GM19455 (cell line): ENCODE results near the gene PNLIPRP1.

Experiments
- ATAC-seq: cut with Tn5 transposase; IDR thresholded peaks from one replicate; pipeline ENCODE4 v1.9.1; 2021; ENCODE audit not compliant: unreplicated experiment

Gene PNLIPRP1

GRCh38 chr10:116598329-116598728, 7.6 kb downstream of the PNLIPRP1 start:
- ATAC-seq, result no peak

DNA sequence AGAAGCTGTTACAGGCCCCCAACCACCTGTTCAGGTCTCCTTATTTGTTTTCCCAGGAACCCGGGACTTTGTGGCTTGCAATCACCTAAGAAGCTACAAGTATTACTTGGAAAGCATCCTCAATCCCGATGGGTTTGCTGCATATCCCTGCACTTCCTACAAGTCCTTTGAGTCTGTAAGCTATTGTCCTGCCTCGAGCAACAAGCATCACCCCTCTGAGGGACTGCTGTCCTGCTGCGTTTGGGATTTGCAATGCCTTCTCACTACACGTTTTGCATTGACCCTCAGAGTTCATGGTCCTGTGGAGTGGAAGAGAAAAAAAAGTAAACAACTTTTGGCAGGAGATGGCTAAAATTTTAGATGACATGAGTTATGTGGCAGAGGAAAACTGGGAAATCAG, 9.2 kb downstream of the PNLIPRP1 start:
- ATAC-seq, result no peak

DNA sequence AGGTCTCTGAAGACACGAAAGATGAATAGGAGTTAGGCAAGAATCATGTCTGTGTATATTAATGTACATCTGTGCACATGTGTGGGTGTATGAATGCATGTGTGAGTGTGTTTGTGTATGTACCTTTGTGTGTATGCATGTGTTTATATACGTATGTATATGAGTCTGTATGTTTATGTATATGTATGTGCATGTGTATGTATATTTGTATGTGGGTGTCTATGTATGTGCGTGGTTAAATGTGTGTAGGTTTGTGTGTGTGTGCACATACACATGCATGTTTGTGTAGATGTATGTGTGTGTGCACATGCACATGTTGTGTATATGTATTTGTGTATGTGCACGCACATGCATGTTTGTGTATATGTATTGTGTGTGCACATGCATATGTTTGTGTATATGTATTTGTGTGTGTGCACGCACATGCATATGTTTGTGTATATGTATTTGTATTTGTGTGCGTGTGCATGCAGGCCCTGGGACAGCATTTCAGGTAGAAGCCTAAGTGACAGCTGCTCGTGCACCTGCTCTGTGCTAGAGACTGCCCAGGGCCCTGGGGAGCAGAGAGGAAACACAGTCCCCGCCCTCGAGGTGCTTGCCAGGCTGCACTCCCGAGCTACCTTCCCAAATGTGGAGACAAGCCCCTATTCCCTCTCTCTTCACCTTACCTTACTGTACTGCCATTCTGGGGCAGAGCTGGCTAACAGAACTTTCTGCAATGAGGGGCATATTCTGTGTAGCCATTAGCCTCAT, 12.1 kb downstream of the PNLIPRP1 start:
- no peak for ATAC-seq

- ATAC-seq, result no peak
Observed at GRCh38 chr10:116606061-116606483, 15.3 kb downstream of the PNLIPRP1 start.

DNA sequence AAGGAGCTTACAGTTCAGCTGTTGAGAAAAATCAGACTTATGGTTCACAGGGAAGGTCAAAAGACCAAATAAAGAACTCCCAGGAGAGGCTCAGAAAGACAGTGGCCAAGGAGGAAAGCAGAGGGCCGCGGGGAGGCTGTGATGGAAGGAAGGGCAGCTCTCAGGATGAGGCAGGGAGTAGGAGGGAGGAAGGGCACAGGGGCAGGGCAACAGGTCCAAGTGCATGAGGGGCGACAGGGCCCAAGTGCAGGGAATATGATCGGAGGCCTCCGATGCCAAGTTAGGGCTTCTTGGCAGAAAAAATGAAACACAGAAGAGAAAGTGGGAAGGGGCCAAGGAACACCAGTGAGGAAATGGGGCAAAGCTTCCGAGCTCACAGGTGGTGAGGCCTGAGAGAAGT, 16.6 kb downstream of the PNLIPRP1 start:
- ATAC-seq, result no peak

DNA sequence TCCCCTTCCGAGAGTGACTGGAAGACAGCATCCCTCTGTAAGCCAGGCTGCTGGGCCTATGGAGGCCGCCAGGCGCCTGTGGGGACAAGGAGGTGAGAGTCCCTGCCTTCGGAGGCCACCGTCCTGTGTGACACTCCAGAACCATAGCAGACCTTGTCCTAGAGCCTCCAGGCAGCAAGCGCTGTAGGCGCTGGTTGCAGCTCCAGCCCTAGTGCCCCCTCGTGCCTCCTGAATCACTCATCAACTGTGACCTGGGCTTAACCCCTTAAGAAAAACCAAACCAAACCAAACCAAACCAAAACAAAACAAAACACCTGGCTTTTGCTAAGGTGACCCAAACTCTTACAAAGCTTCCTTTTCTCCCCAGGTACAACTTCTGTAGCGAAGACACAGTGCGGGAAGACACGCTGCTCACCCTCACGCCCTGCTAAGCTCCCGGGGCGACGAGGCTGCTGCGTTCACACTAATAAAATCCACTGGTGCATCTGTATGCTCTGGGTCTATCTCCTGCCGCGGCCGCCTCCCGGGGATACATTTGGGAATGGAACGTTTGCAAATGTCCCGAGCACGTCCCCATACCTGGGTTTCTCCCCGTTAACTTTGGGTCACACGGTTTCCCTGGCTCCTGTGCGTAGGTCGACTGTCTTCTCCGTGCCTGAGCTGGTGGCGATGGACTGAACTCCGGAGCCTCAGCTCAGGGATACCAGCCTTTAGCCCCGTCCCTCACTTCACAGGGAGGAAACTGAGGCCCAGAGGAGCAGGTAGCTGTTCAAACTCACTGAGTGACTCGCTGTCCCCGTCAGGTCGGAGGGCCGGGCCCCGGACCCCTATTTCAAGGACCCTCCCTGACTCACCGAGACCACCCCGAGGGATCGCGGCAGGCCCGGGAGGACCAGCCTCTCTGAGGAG, 18.2 kb downstream of the PNLIPRP1 start:
- ATAC-seq, result no peak

DNA sequence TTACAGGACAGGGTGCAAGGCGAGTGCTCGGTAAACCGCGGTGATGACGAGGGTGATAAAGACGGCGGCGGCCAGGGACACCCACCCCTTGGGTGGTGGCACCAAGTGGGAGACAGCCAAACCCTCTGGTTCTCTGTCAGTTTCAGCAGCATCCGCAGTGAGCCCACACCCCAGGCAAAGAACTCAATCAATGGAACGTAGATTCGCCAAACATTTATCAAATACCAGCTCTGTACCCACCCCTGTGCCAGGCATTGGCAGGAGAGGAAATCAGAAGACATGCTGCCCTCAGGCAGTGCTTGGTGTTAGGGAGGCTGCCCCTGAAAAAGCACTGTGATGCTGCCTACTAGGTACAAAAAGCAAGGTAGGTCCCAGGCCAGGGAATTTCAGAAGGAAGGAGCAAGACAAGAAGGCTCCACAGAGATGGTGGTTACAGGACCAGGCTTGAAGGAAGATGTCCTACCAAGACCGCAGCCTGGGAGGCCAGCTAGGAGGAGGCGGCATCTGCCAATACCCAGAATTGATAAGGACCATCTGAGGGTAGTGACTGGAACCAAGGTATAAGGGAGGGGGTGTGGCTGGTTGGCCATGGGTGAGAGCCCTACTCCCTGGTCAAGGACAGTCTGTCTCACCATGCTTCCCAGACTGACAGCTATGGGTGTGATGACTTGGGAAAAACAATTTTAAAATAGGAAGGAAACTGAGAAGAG, 19.8 kb downstream of the PNLIPRP1 start:
- ATAC-seq, result no peak

DNA sequence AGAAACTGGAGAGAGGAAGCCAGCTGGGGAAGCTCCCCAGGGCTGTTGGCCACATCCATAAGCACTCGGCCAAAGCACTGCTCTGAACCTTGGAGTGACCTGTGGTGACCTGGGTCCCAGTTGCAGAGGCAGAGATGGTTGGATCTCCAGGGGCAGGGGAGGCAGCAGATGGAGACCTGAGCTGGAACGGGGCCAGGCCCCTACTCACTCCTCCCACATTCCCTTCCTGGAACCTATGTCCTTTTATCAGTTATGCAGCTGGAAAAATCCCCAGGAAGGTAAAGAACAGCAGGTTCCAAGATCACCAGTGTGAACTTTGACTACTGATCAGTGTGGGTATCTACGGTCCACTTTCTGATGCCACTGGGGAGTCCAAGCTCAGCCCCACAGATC, 20.4 kb downstream of the PNLIPRP1 start:
- no peak for ATAC-seq

DNA sequence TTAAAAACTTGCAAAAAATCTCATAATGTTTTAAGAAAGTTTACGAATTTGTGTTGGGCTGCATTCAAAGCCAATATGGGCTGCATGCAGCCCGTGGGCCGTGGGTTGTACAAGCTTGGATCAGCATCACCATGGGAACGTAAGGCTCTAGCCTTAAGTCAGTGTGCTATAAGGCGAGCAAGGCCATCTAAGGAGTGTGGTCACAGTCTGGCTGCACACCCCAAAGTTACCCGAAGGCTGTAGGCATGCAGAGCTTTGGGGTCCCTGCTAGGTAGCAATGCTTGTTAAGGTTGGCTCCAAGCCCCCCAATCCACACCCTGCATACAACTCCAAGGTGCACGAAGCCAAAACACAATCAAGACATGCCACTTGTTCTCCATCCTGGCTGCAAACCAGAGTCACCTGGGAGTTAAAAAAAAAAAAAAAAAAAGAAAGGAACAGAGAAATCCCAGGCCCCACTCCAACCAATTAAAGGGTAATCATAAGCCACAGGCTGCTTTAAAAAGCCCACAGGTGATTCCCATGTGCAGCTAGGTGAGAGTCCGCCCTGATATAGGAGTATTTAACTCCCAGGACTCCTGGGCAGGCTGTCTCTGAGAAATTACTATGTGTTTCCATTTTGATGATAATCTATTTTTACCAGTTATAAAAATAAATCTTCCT, 21.5 kb downstream of the PNLIPRP1 start:
- ATAC-seq, result no peak

GRCh38 chr10:116613471-116613870, 22.7 kb downstream of the PNLIPRP1 start:
- ATAC-seq, result no peak

- ATAC-seq, result no peak
Observed at GRCh38 chr10:116614796-116615195, 24.0 kb downstream of the PNLIPRP1 start.

- ATAC-seq, result no peak
Observed at GRCh38 chr10:116615199-116615776, 24.5 kb downstream of the PNLIPRP1 start.

DNA sequence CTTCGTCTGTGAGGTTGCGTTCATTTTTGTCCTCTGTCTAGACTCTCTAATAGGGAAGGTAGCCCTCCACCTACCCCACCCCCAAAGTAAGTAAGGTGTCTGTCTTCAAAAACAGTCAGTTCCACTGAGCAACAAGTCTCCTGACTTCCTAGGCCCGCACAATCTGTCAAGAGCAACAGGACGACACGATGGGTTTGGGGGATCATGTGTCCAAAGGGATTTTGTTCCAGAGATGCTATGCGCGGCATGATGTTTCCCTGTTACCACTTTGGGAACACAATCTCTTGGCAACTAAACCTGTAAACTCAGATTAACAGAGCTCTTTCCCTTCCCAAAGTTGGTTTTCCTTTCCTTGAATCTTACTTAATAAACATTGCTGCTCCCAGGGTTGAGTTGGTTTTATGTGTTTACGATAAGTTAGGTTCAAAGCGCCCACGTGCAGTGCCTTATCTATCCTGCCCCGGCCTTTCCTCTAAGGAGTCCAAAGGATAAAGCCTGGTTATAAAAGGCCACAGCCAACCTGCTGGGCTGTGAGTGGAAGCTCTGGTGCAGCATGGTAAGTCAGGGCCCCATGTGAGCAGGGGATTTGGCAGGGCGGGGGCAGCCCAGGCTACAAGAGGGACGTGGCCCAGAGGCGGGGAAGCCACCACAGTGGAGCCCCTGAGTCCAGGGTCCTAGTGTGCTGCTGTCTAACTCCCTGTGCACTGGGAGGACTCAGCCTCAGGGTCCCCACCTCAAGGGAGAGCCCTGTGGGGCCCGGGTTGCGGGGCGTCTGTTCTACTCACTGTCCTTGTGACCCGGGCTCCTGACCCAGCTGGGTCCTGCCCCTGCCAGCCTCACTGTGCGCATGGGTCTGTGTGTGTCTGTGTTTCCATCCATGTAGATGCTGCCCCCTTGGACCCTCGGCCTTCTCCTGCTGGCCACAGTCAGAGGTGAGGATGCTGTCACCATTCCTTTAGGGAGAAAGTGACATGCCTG, 30.0 kb downstream of the PNLIPRP1 start, which contains the start of gene PNLIPRP2:
PNLIPRP2 (plus strand) TSS at position 531 of the 978 bp plus-strand sequence.
- ATAC-seq, result no peak

GRCh38 chr10:116621476-116621875, 30.7 kb downstream of the PNLIPRP1 start:
- ATAC-seq, result no peak

GRCh38 chr10:116621934-116622655, 31.3 kb downstream of the PNLIPRP1 start:
- ATAC-seq, result no peak

DNA sequence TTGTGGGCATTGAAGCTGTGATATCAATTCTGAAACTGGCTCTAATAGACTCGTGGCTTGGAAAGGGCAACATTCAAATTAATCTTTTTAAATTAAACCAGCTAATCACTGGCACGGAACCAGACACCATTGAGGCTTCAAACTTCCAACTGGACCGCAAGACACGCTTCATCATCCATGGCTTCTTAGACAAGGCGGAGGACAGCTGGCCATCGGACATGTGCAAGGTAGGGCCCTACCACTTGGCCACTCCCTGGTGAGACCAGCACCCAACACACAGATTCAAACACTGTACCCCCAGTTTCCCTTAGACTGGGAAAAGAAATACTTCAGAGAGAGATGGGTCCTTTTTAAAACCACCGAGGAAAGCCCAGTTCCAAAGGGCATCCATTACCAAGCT, 35.1 kb downstream of the PNLIPRP1 start:
- no peak for ATAC-seq

- no peak for ATAC-seq
Observed at GRCh38 chr10:116626815-116627214, 36.1 kb downstream of the PNLIPRP1 start.

DNA sequence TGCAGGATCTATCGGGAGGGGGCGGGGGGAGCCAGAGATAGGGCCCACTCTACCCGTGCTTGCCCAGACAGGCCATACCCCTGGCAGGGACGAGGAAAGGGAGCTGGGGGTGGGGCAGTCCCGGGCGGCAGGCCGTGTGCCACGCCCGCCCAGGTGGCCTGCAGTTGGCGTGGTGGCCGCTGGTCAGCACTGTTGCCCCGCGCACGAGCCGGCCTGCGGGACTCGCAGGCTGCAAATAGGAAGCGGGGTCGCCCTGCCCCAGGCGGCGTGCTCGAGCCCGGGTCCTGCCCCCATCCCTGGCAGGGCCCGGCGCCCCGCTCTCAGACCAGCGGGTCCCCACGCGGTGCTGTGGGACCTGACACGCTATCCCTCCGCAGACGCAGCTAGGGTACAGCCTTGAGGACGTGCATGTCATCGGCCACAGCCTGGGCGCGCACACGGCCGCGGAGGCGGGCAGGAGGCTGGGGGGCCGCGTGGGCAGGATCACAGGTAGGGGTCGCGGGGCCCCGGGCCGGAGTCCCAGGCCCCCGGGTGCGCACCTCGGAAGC, 36.7 kb downstream of the PNLIPRP1 start:
- ATAC-seq, result no peak
